K562 (cell line): ENCODE data around the gene NHS. TPM values are rescaled to one million over a fixed set of nuclear protein-coding genes. Genes with fewer than 3 reads are reported as not detected.

Source experiments
- ATAC-seq: fragments of 200-7000 bp; cut with Tn5 transposase; 3 replicates; pipeline ENCODE4 v1.9.1; 2020; ENCODE audit warnings: moderate library complexity
- BruUV-seq: library from RNA; stranded (reverse); fragments of 400-500 nt; replicated peaks from 2 replicates; lab custom pipeline; 2021; lab: Mats Ljungman, UMichigan
- CTCF ChIA-PET: fragments of 300-600 bp; formaldehyde crosslinking; extraction: SDS; loops from one replicate; lab custom pipeline; 2021; ENCODE audit warnings: low intra/inter-chr PET ratio; lab: Yijun Ruan, JAX
- POLR2A ChIA-PET: fragments of 300-600, 350-650 bp; sonication (Branson Sonifier 250); formaldehyde crosslinking; extraction: SDS; loops from one replicate; lab custom pipeline; 2021; ENCODE audit warnings: antibody characterized with exemption, inconsistent platforms; lab: Yijun Ruan, JAX
- DNase-seq, 4 experiments: peaks; one replicate each; pipeline versions ENCODE4 v3.0.0 to v3.0.0-alpha.2; 2011 to 2018; ENCODE audit warnings: low spot score in 3 of 4, mixed read lengths in 3 of 4; ENCODE audit errors: extremely low read depth in 1 of 4
- FAIRE-seq: peaks from 2 replicates; lab custom pipeline; 2011; peaks lifted over from hg19 to GRCh38; lab: Jason Lieb, UNC
- H2AFZ ChIP-seq: 2 replicates; pipeline ENCODE4 v1.6.0; 2011; ENCODE audit warnings: low read depth, low read length, control low read depth, inconsistent platforms
- H3K27ac ChIP-seq: fragments of 200-600 bp; 3 replicates; pipeline ENCODE4 v1.8.0; 2011; ENCODE audit warnings: low read depth, mild to moderate bottlenecking, control low read depth, inconsistent platforms, low read length, moderate library complexity, mixed read lengths; ENCODE audit errors: extremely low read depth
- H3K27me3 ChIP-seq, 2 experiments: fragments of 300-600 bp in 1 of 2; 2 replicates in 1 of 2; 3 replicates in 1 of 2; pipeline versions ENCODE4 v1.6.0 to v1.8.0; 2011; ENCODE audit warnings: inconsistent platforms in 2 of 2, low read length in 2 of 2, mild to moderate bottlenecking in 1 of 2, mixed read lengths in 1 of 2, moderate library complexity in 1 of 2; ENCODE audit not compliant: control insufficient read depth in 2 of 2, insufficient read depth in 2 of 2
- H3K36me3 ChIP-seq: fragments of 300-600 bp; 3 replicates; pipeline ENCODE4 v1.8.0; 2011; ENCODE audit warnings: mild to moderate bottlenecking, low read length, inconsistent platforms; ENCODE audit not compliant: control insufficient read depth, insufficient read depth
- H3K4me1 ChIP-seq, 2 experiments: fragments of 200-600 bp in 1 of 2; replicated peaks in 1 of 2; 2 replicates in 1 of 2; 3 replicates in 1 of 2; pipeline versions ENCODE4 v1.5.1 to v1.8.0; 2011; ENCODE audit warnings: inconsistent platforms in 2 of 2, low read length in 2 of 2, mild to moderate bottlenecking in 1 of 2, mixed read lengths in 1 of 2, moderate library complexity in 1 of 2; ENCODE audit not compliant: control insufficient read depth in 2 of 2, insufficient read depth in 2 of 2
- H3K4me2 ChIP-seq: 2 replicates; pipeline ENCODE4 v1.6.1; 2011; ENCODE audit warnings: low read length, control low read depth, inconsistent platforms, mixed read lengths; ENCODE audit not compliant: insufficient read depth
- H3K4me3 ChIP-seq: fragments of 200-600 bp; sonication (generic), shearing (Covaris generic); 2 replicates; pipeline ENCODE4 v1.5.1; 2016; ENCODE audit warnings: control low read depth, inconsistent platforms
- H3K79me2 ChIP-seq: fragments of 200-600 bp; 3 replicates; pipeline ENCODE4 v1.8.0; 2011; ENCODE audit warnings: low read length, inconsistent platforms; ENCODE audit not compliant: control insufficient read depth, insufficient read depth
- H3K9ac ChIP-seq, 2 experiments: 2 replicates each; pipeline versions ENCODE4 v1.6.0 to v1.6.1; 2011; ENCODE audit warnings: low read depth in 2 of 2, low read length in 2 of 2, control low read depth in 1 of 2, inconsistent platforms in 1 of 2, mild to moderate bottlenecking in 1 of 2, mixed read lengths in 1 of 2; ENCODE audit not compliant: insufficient read depth in 1 of 2
- H3K9me1 ChIP-seq: one replicate; pipeline ENCODE4 v1.6.0; 2011; ENCODE audit warnings: inconsistent platforms, mild to moderate bottlenecking, low read length, moderate library complexity; ENCODE audit not compliant: control insufficient read depth, insufficient read depth
- H3K9me3 ChIP-seq: replicated peaks from 2 replicates; pipeline ENCODE4 v1.5.1; 2011; ENCODE audit warnings: low read depth, low read length, inconsistent platforms; ENCODE audit not compliant: control insufficient read depth, insufficient read depth
- H4K20me1 ChIP-seq: replicated peaks from 2 replicates; pipeline ENCODE4 v1.6.1; 2011; ENCODE audit warnings: low read length, inconsistent platforms, mixed read lengths; ENCODE audit not compliant: control insufficient read depth, insufficient read depth
- CEBPZ ChIP-seq: fragments of 150-350 bp; IDR thresholded peaks from 2 replicates; pipeline ENCODE4 v1.6.1; 2014; ENCODE audit warnings: low read depth, mild to moderate bottlenecking, low read length, borderline replicate concordance
- E2F6 ChIP-seq, 2 experiments: IDR thresholded peaks; 2 replicates each; pipeline ENCODE4 v1.6.1; 2011; ENCODE audit warnings: borderline replicate concordance in 1 of 2, control low read depth in 1 of 2, low read depth in 1 of 2, low read length in 1 of 2, mild to moderate bottlenecking in 1 of 2, mixed read lengths in 1 of 2, moderate library complexity in 1 of 2; ENCODE audit not compliant: insufficient read depth in 1 of 2, insufficient read length in 1 of 2, poor library complexity in 1 of 2, severe bottlenecking in 1 of 2; ENCODE audit errors: extremely low read depth in 1 of 2
- IFI16 ChIP-seq: fragments of 250-450 bp; sonication (Bioruptor Pico); IDR thresholded peaks from 2 replicates; pipeline ENCODE4 v2.1.2; 2022; ENCODE audit warnings: mild to moderate bottlenecking, inconsistent platforms
- NCOA1 ChIP-seq: fragments of 450-650 bp; IDR thresholded peaks from 2 replicates; pipeline ENCODE4 v1.6.1; 2016; ENCODE audit warnings: low read depth
- NELFE ChIP-seq: IDR thresholded peaks from 2 replicates; pipeline ENCODE4 v1.6.1; 2011; ENCODE audit warnings: mild to moderate bottlenecking; ENCODE audit not compliant: insufficient read depth, insufficient read length
- PHB ChIP-seq: fragments of 250-450 bp; sonication (Bioruptor Pico); IDR thresholded peaks from 2 replicates; pipeline ENCODE4 v1.5.0; 2021
- RBM22 ChIP-seq: fragments of 200-400 bp; formaldehyde crosslinking; IDR thresholded peaks from 2 replicates; pipeline ENCODE4 v1.6.1; 2018; ENCODE audit warnings: low read length, low read depth; ENCODE audit not compliant: poor library complexity, severe bottlenecking
- RBM25 ChIP-seq: fragments of 200-400 bp; formaldehyde crosslinking; IDR thresholded peaks from 2 replicates; pipeline ENCODE4 v1.6.1; 2018; ENCODE audit warnings: low read length, low read depth, moderate library complexity; ENCODE audit not compliant: severe bottlenecking
- SMAD1 ChIP-seq: fragments of 150-350 bp; IDR thresholded peaks from 2 replicates; pipeline ENCODE4 v1.6.1; 2014; ENCODE audit warnings: low read length, low read depth; ENCODE audit not compliant: partially characterized antibody
- ZNF174 ChIP-seq: fragments of 250-450 bp; sonication (Bioruptor Pico); IDR thresholded peaks from 2 replicates; pipeline ENCODE4 v1.4.0; 2020; ENCODE audit warnings: mild to moderate bottlenecking
- ZNF217 ChIP-seq: sonication (generic); formaldehyde crosslinking; IDR thresholded peaks from 2 replicates; pipeline ENCODE4 v1.8.0; 2022; ENCODE audit warnings: mild to moderate bottlenecking, missing genetic modification reagents
- WGBS: fragments of 100-300 bp; shearing (Covaris generic); methylation state at CpG from one replicate; pipeline ENCODE4 v1.1.6; 2016; ENCODE audit warnings: low coverage, mixed read lengths; ENCODE audit not compliant: insufficient coverage; ENCODE audit errors: missing lambda C conversion rate; 5-methylcytosine and 5-hydroxymethylcytosine counted together
- in situ Hi-C: fragments of 300-500 bp; cut with MboI; formaldehyde crosslinking; loops from 4 replicates; pipeline ENCODE4 v1.15.0; 2018; ENCODE audit warnings: inconsistent platforms, mixed read lengths
- intact Hi-C: fragments of 100-400 bp; cut with micrococcal nuclease; formaldehyde crosslinking; loops from 2 replicates; pipeline ENCODE4 v1.14.2; 2022
- polyA plus RNA-seq, 8 experiments: library from polyadenylated mRNA; depleted of rRNA in 4 of 8; stranded (reverse) in 5 of 8; unstranded in 3 of 8; fragments of >200 nt; fragmentation: Nextera tagmentation in 2 of 8; fragmentation: Illumina TruSeq in 1 of 8; extraction: Ambion mirVana in 2 of 8; extraction: Trizol in 1 of 8; gene quantifications; 2 replicates each; pipeline versions ENCODE4 v1.2.1 to v1.2.3, GENCODE V29; 2011 to 2014; ENCODE audit warnings: inconsistent platforms in 1 of 8, missing spikeins in 1 of 8
- total RNA-seq, 7 experiments: library from RNA; depleted of rRNA in 6 of 7; stranded (reverse); fragments of >200 nt in 6 of 7; fragmentation: Illumina TruSeq in 2 of 7; extraction: Trizol in 2 of 7; gene quantifications; 2 replicates each; pipeline versions ENCODE4 v1.2.1 to v1.2.3, GENCODE V29; 2011 to 2021; ENCODE audit warnings: low replicate concordance in 1 of 7
- TF ChIP-seq, protein P1 (sequence below): fragments of 450-650 bp; formaldehyde crosslinking; IDR thresholded peaks from 2 replicates; pipeline ENCODE4 v1.4.0; 2022; ENCODE audit warnings: missing genetic modification characterization
- TF ChIP-seq, protein P2 (sequence below): fragments of 250-450 bp; sonication (Bioruptor Pico); IDR thresholded peaks from 2 replicates; pipeline ENCODE4 v1.5.0; 2021

The NHS gene
- total and polyA plus RNA-seq, 9 of the 15 experiments (the other 6 are each of a cell fraction or from before 2014, with no cell fraction given), result 0.02 TPM; not detected in 8

DNA sequence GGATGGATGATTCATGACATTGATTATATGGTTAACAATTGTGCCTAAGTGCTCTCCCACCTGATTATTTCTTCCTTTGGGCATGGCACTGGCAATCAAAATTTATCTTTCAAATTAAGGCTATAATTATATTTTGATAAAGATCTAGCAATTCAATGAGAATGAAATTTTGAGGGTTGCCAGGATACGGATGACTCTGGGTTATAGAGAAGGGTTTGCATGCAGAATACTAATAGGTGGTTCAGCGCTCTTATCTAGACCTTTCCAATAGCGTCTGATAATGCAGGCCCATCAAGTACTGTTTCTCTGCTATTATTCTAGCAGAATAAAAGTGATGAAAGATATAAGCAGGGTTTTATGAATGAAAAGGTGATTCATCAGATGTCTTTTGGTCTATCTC, 287.4 kb downstream of the NHS start:
- TF ChIP-seq NELFE (no peak), ZNF174 (CRISPR knock-in tag) (no peak), RBM22 (no peak), RBM25 (no peak), PHB (CRISPR knock-in tag) (no peak), NCOA1 (no peak), SMAD1 (no peak), IFI16 (no peak), ZNF217 (no peak), CEBPZ (no peak), E2F6 (IDR thresholded peaks at IDR 0.05; ENCODE audit: borderline replicate concordance in 1 of 2, extremely low read depth in 1 of 2, insufficient read depth in 1 of 2, insufficient read length in 1 of 2, low read depth in 1 of 2, low read length in 1 of 2, poor library complexity in 1 of 2, severe bottlenecking in 1 of 2) (no peak)
- TF ChIP-seq, protein P1, sequence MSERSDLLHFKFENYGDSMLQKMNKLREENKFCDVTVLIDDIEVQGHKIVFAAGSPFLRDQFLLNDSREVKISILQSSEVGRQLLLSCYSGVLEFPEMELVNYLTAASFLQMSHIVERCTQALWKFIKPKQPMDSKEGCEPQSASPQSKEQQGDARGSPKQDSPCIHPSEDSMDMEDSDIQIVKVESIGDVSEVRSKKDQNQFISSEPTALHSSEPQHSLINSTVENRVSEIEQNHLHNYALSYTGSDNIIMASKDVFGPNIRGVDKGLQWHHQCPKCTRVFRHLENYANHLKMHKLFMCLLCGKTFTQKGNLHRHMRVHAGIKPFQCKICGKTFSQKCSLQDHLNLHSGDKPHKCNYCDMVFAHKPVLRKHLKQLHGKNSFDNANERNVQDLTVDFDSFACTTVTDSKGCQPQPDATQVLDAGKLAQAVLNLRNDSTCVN (CRISPR knock-in tag), result no peak
- TF ChIP-seq, protein P2, sequence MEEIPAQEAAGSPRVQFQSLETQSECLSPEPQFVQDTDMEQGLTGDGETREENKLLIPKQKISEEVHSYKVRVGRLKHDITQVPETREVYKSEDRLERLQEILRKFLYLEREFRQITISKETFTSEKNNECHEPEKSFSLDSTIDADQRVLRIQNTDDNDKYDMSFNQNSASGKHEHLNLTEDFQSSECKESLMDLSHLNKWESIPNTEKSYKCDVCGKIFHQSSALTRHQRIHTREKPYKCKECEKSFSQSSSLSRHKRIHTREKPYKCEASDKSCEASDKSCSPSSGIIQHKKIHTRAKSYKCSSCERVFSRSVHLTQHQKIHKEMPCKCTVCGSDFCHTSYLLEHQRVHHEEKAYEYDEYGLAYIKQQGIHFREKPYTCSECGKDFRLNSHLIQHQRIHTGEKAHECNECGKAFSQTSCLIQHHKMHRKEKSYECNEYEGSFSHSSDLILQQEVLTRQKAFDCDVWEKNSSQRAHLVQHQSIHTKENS (CRISPR knock-in tag), result no peak
- TF ChIP-seq, all 486 proteins: peak for 0
- ATAC-seq, result no peak
- no peak for FAIRE-seq
- Histone ChIP-seq H3K79me2 (no peaks in the 10 kb centered on the region), H2AFZ (no peak overlapping the region), H3K27me3 (no peaks in the 10 kb centered on the region), H3K4me1 (no peaks in the 10 kb centered on the region), H3K27ac (no peak overlapping the region), H3K9ac (no peak overlapping the region), H3K4me3 (no peak overlapping the region), H4K20me1 (no peaks in the 10 kb centered on the region), H3K4me2 (no peak overlapping the region), H3K9me1 (no peaks in the 10 kb centered on the region), H3K36me3 (no peaks in the 10 kb centered on the region), H3K9me3 (no peaks in the 10 kb centered on the region)
- POLR2A ChIA-PET, result no interaction called here
- in situ Hi-C loops (no loop called here), intact Hi-C loops (no loop called here)
- 0% methylated on average over 3 of the region's 3 CpGs for WGBS
- DNase-seq, result no peak
- CTCF ChIA-PET, result no interaction called here
- no TSS peak for BruUV-seq
